DND-41 (cell line): ENCODE data around the gene ZNF333.
A peak's percentile ranks its signal among the peaks of the same experiment; 100 is the strongest.
"Not testable (repeated sequence)": the region's sequence is repeated elsewhere in the genome, so short reads cannot be mapped to it uniquely, and the experiment has no call there.

Source experiments
- ATAC-seq: fragments of 200-7000 bp; cut with Tn5 transposase; 3 replicates; pipeline ENCODE4 v1.9.1; 2021; ENCODE audit warnings: low read depth; ENCODE audit not compliant: insufficient read depth
- DNase-seq: peaks from one replicate; pipeline ENCODE4 v3.0.0-alpha.2; 2020
- H2AFZ ChIP-seq: 2 replicates; pipeline ENCODE4 v1.6.0; 2012; ENCODE audit warnings: low read depth, low read length
- H3K27ac ChIP-seq: 2 replicates; pipeline ENCODE4 v1.5.1; 2012; ENCODE audit warnings: low read length, inconsistent platforms
- H3K27me3 ChIP-seq: fragments of 200-600 bp; sonication (generic); 2 replicates; pipeline ENCODE4 v1.6.0; 2012; ENCODE audit warnings: low read length, mild to moderate bottlenecking, inconsistent platforms; ENCODE audit not compliant: insufficient read depth, poor library complexity
- H3K36me3 ChIP-seq: 2 replicates; pipeline ENCODE4 v1.5.1; 2012; ENCODE audit warnings: low read length, inconsistent platforms; ENCODE audit not compliant: insufficient read depth
- H3K4me1 ChIP-seq: 2 replicates; pipeline ENCODE4 v1.5.1; 2012; ENCODE audit warnings: mild to moderate bottlenecking, low read length; ENCODE audit not compliant: insufficient read depth
- H3K4me2 ChIP-seq: 2 replicates; pipeline ENCODE4 v1.6.0; 2012; ENCODE audit warnings: mild to moderate bottlenecking, moderate library complexity, low read length, inconsistent platforms; ENCODE audit not compliant: insufficient read depth
- H3K4me3 ChIP-seq, 2 experiments: fragments of 200-600 bp in 1 of 2; shearing (Covaris generic) in 1 of 2; 2 replicates each; pipeline ENCODE4 v1.5.1; 2012 to 2016; ENCODE audit warnings: inconsistent platforms in 2 of 2, low read length in 2 of 2, mild to moderate bottlenecking in 2 of 2, low read depth in 1 of 2, moderate library complexity in 1 of 2
- H3K79me2 ChIP-seq: 2 replicates; pipeline ENCODE4 v1.6.0; 2012; ENCODE audit warnings: low read length, inconsistent platforms; ENCODE audit not compliant: insufficient read depth
- H3K9ac ChIP-seq: 2 replicates; pipeline ENCODE4 v1.6.0; 2012; ENCODE audit warnings: low read depth, mild to moderate bottlenecking, inconsistent platforms, low read length, moderate library complexity
- H3K9me3 ChIP-seq: 2 replicates; pipeline ENCODE4 v1.5.1; 2012; ENCODE audit warnings: low read length, moderate library complexity, mild to moderate bottlenecking, inconsistent platforms; ENCODE audit not compliant: insufficient read depth, severe bottlenecking
- H4K20me1 ChIP-seq: 2 replicates; pipeline ENCODE4 v1.6.0; 2012; ENCODE audit warnings: low read length; ENCODE audit not compliant: insufficient read depth
- CTCF ChIP-seq: IDR thresholded peaks from 2 replicates; pipeline ENCODE4 v1.5.1; 2012; ENCODE audit warnings: borderline replicate concordance, low read length, moderate library complexity, mild to moderate bottlenecking; ENCODE audit not compliant: poor library complexity, severe bottlenecking; ENCODE audit errors: extremely low read depth
- EZH2 ChIP-seq: IDR thresholded peaks from 3 replicates; pipeline ENCODE4 v1.6.1; 2012; ENCODE audit warnings: borderline replicate concordance, low read depth, mild to moderate bottlenecking, moderate library complexity, low read length, inconsistent platforms; ENCODE audit not compliant: severe bottlenecking

Gene ZNF333

GRCh38 chr19:14781713-14782536, 92.1 kb downstream of the ZNF333 start:
- H3K4me1 ChIP-seq: peaks cover 28% of the 10 kb centered on the region
- H3K4me3 ChIP-seq, H3K4me2 ChIP-seq, H2AFZ ChIP-seq, H3K27me3 ChIP-seq, H3K9ac ChIP-seq, H3K9me3 ChIP-seq, H3K27ac ChIP-seq, H4K20me1 ChIP-seq, H3K36me3 ChIP-seq, ATAC-seq, H3K79me2 ChIP-seq, DNase-seq: not testable (repeated sequence)

GRCh38 chr19:14782626-14783409, 93.0 kb downstream of the ZNF333 start:
- TF ChIP-seq EZH2 (no peak), CTCF (no peak)
- Histone ChIP-seq H3K27me3 (no peaks in the 10 kb centered on the region), H3K36me3 (no peaks in the 10 kb centered on the region), H4K20me1 (no peaks in the 10 kb centered on the region), H3K4me1 (peaks cover 23% of the 10 kb centered on the region), H3K4me2 (no peak overlapping the region), H3K27ac (peak overlapping the region; percentile 22; the same call in 1 of the 2 replicates), H2AFZ (no peak overlapping the region), H3K9ac (no peak overlapping the region), H3K9me3 (no peaks in the 10 kb centered on the region), H3K79me2 (no peaks in the 10 kb centered on the region), H3K4me3 (no peak overlapping the region)
- no peak for ATAC-seq
- no peak for DNase-seq
